ENCODE measurements around the gene CTNNBL1. TPM values are rescaled to one million over a fixed set of nuclear protein-coding genes. Genes with fewer than 3 reads are reported as not detected.
"Not testable (repeated sequence)": the region's sequence is repeated elsewhere in the genome, so short reads cannot be mapped to it uniquely, and the experiment has no call there.

CTNNBL1 gene
- total RNA-seq, 1 donor from 2014 or later = 67.0 TPM

DNA sequence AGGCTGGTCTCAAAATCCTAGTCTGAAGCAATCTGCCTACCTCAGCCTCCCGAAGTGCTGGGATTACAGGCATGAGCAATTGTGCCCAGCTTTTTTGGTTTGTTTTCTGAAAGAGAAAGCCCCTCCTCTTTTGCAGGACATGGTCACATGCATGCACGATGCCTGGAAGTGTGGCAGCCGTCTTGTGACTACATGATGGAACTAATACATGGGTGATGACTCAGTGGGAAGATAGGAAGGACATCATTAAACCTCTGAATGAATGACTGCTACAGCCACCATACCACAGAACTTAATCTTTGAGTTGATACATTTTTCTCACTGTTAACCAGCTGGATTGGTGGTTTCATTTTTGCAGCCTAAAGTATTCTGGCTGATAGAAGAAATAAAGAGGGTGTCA, 13.4 kb upstream of the CTNNBL1 start:
- peaks cover 37% of the 10 kb centered on the region for H3K27me3 Mint-ChIP-seq (ENCODE audit: low read depth, unreplicated experiment)
- Histone ChIP-seq H3K36me3 (ENCODE audit: insufficient read depth, low read length) (no peaks in the 10 kb centered on the region), H3K9ac (ENCODE audit: low read length) (no peak overlapping the region), H2AFZ (ENCODE audit: low read depth, low read length) (no peak overlapping the region), H3K4me3 (ENCODE audit: insufficient read depth, low read depth, low read length) (no peak overlapping the region), H3K27me3 (ENCODE audit: insufficient read depth, low read length) (peaks cover 30% of the 10 kb centered on the region), H3K4me2 (ENCODE audit: low read length) (no peak overlapping the region), H3K79me2 (ENCODE audit: insufficient read depth, low read length) (no peaks in the 10 kb centered on the region), H3K4me1 (ENCODE audit: insufficient read depth, low read length) (no peaks in the 10 kb centered on the region), H3K9me3 (ENCODE audit: insufficient read depth, low read depth, low read length) (no peaks in the 10 kb centered on the region), H4K20me1 (ENCODE audit: insufficient read depth, low read length) (no peaks in the 10 kb centered on the region), H3K27ac (ENCODE audit: low read depth, low read length) (no peak overlapping the region)
- H3K9me3 Mint-ChIP-seq (ENCODE audit: unreplicated experiment) = no peaks in the 10 kb centered on the region
- no peak overlapping the region for H3K4me3 Mint-ChIP-seq (ENCODE audit: unreplicated experiment)
- no peak overlapping the region for H3K27ac Mint-ChIP-seq (ENCODE audit: unreplicated experiment)
- no peak for TF ChIP-seq EZH2 (IDR thresholded peaks at IDR 0.05; ENCODE audit: insufficient read depth, low read length)
- TF ChIP-seq, protein P1, sequence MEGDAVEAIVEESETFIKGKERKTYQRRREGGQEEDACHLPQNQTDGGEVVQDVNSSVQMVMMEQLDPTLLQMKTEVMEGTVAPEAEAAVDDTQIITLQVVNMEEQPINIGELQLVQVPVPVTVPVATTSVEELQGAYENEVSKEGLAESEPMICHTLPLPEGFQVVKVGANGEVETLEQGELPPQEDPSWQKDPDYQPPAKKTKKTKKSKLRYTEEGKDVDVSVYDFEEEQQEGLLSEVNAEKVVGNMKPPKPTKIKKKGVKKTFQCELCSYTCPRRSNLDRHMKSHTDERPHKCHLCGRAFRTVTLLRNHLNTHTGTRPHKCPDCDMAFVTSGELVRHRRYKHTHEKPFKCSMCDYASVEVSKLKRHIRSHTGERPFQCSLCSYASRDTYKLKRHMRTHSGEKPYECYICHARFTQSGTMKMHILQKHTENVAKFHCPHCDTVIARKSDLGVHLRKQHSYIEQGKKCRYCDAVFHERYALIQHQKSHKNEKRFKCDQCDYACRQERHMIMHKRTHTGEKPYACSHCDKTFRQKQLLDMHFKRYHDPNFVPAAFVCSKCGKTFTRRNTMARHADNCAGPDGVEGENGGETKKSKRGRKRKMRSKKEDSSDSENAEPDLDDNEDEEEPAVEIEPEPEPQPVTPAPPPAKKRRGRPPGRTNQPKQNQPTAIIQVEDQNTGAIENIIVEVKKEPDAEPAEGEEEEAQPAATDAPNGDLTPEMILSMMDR (IDR thresholded peaks at IDR 0.05; ENCODE audit: insufficient read depth, low read depth, low read length) = no peak
- FAIRE-seq = no peak
- H3K4me1 Mint-ChIP-seq (ENCODE audit: low read depth, unreplicated experiment) = no peaks in the 10 kb centered on the region
- no peak for DNase-seq (ENCODE audit: low read depth)
- H3K36me3 Mint-ChIP-seq (ENCODE audit: low read depth, unreplicated experiment) = no peaks in the 10 kb centered on the region

DNA sequence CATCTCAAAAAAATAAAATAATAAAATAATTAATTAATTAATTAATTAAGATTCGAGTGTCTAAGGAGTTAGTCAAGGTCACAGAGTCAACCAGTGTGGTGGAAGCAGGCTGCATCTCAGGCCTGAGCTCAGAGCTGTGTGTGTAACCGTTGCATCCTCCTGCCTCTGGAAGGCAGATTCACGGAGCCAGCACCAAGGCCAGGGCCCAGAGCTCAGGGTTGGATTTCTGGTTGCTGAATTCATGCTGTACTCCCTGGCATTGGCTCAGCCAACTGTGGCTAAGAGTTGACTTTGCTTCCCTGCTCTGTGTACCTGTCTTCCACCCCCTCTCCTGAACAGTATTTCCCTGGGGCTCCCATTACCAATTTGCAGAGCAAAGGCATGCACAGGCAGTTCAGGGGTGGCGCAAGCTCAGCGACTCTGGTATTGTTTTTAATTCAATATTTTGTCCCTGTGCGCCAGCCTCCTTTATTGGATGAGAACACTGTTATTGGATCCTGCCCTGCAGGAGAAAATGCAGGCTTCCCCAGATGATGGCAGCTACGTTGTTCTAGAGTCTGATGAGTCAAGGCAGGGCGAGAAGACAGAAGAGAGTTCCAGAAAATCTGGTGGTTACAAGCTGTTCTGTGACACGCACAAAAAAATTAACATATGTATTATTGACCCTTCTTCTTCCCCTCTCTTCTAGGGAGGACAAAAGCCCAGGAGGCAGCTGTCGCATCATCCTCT, 12.3 kb upstream of the CTNNBL1 start:
- H3K4me1 ChIP-seq (ENCODE audit: insufficient read depth, low read length) = no peaks in the 10 kb centered on the region
- peaks cover under 1% of the 10 kb centered on the region for H3K9me3 ChIP-seq (ENCODE audit: insufficient read depth, low read depth, low read length)
- no peaks in the 10 kb centered on the region for H4K20me1 ChIP-seq (ENCODE audit: insufficient read depth, low read length)
- Mint-ChIP-seq H3K27me3 (ENCODE audit: low read depth, unreplicated experiment) (peaks cover 30% of the 10 kb centered on the region), H3K9me3 (ENCODE audit: unreplicated experiment) (no peaks in the 10 kb centered on the region), H3K4me3 (ENCODE audit: unreplicated experiment) (no peak overlapping the region), H3K27ac (ENCODE audit: unreplicated experiment) (no peak overlapping the region), H3K4me1 (ENCODE audit: low read depth, unreplicated experiment) (no peaks in the 10 kb centered on the region), H3K36me3 (ENCODE audit: low read depth, unreplicated experiment) (no peaks in the 10 kb centered on the region)
- H3K36me3 ChIP-seq (ENCODE audit: insufficient read depth, low read length) = no peaks in the 10 kb centered on the region
- H3K9ac ChIP-seq (ENCODE audit: low read length) = no peak overlapping the region
- FAIRE-seq (no peak), DNase-seq (ENCODE audit: low read depth) (no peak)
- no peak for TF ChIP-seq EZH2 (IDR thresholded peaks at IDR 0.05; ENCODE audit: insufficient read depth, low read length)
- TF ChIP-seq, protein P1 (IDR thresholded peaks at IDR 0.05; ENCODE audit: insufficient read depth, low read depth, low read length) = no peak
- no peak overlapping the region for H3K4me2 ChIP-seq (ENCODE audit: low read length)
- no peak overlapping the region for H3K4me3 ChIP-seq (ENCODE audit: insufficient read depth, low read depth, low read length)
- H2AFZ ChIP-seq (ENCODE audit: low read depth, low read length) = no peak overlapping the region
- peaks cover 24% of the 10 kb centered on the region for H3K27me3 ChIP-seq (ENCODE audit: insufficient read depth, low read length)
- H3K27ac ChIP-seq (ENCODE audit: low read depth, low read length) = no peak overlapping the region
- H3K79me2 ChIP-seq (ENCODE audit: insufficient read depth, low read length) = no peaks in the 10 kb centered on the region

DNA sequence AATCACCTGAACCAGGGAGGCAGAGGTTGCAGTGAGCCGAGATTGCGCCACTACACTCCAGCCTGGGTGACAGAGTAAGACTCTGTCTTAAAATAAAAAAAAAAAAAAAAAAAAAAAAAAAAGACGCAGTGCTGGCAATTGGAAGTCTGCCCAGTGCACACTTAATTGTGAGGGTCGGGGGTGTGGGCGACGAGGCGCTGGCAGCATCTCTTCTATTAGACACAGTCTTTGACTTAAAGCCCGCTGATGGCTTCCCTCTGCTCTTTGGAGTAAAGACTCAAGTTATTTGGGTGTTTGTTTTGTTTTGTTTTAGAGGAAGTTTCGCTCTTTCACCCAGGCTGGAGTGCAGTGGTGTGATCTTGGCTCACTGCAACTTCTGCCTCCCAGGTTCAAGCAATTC, 10.7 kb upstream of the CTNNBL1 start:
- not testable (repeated sequence) for H3K36me3 Mint-ChIP-seq (ENCODE audit: low read depth, unreplicated experiment); H3K27ac ChIP-seq (ENCODE audit: low read depth, low read length); H3K36me3 ChIP-seq (ENCODE audit: insufficient read depth, low read length); H3K9me3 ChIP-seq (ENCODE audit: insufficient read depth, low read depth, low read length); H3K4me1 ChIP-seq (ENCODE audit: insufficient read depth, low read length); H2AFZ ChIP-seq (ENCODE audit: low read depth, low read length); H3K4me3 Mint-ChIP-seq (ENCODE audit: unreplicated experiment); H3K27ac Mint-ChIP-seq (ENCODE audit: unreplicated experiment); H3K4me3 ChIP-seq (ENCODE audit: insufficient read depth, low read depth, low read length); FAIRE-seq; H3K4me2 ChIP-seq (ENCODE audit: low read length); DNase-seq (ENCODE audit: low read depth); H3K79me2 ChIP-seq (ENCODE audit: insufficient read depth, low read length); H3K4me1 Mint-ChIP-seq (ENCODE audit: low read depth, unreplicated experiment); H3K9ac ChIP-seq (ENCODE audit: low read length); H3K9me3 Mint-ChIP-seq (ENCODE audit: unreplicated experiment); H4K20me1 ChIP-seq (ENCODE audit: insufficient read depth, low read length)
- peaks cover 14% of the 10 kb centered on the region for H3K27me3 Mint-ChIP-seq (ENCODE audit: low read depth, unreplicated experiment)
- peaks cover 16% of the 10 kb centered on the region for H3K27me3 ChIP-seq (ENCODE audit: insufficient read depth, low read length)
